Measurements from ENCODE around the gene PCDHA9. TPM values are rescaled to one million over a fixed set of nuclear protein-coding genes. Genes with fewer than 3 reads are reported as not detected.

PCDHA9 gene
- total RNA-seq, 1 experiment from 2014 or later: 0.22 TPM

DNA sequence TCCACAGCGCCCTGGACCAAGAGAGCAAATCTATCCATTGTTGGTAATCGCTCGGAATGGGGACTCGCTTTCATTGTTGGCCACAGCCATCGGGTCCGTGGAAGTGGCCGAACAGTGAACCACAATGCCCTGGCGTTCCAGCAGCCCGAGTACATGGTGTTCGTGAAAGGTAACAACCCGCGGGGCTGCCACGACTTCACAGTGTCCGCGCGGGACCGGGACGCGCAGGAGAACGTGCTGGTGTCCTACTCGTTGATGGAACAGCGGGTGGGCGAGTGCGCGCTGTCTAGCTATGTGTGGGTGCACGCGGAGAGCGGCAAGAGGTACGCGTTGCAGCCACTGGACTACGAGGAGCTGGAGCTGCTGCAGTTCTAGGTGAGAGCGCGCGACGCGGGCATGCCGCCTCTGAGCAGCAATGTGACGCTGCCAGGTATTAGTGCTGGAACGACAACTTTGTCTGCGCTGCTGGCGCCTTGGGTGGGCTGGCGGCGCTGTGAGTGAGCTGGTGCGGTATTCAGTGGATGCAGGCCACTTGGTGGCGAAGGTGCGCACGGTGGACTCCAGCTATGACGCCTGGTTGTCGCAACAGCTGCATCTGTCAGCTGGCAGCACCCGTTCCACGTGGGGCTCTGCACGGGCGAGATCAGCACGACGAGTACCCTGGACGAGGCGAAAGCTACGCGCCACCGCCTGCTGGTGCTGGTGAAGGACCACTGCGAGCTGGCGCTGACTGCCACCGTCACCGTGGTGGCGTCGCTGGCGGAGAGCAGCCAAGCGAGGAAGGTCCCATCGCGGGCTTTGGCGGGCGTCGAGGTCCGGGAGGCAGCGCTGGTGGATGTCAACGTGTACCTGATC, 14.5 kb downstream of the PCDHA9 start:
- no TSS peak for BruUV-seq (replicated peaks)
- Histone ChIP-seq H4K20me1 (ENCODE audit: low read length) (no peaks in the 10 kb centered on the region), H3K9me2 (replicated peaks; ENCODE audit: low read length) (no peaks in the 10 kb centered on the region), H3K4me3 (ENCODE audit: low read length) (no peak overlapping the region), H2AFZ (ENCODE audit: low read length) (no peak overlapping the region), H3K27me3 (ENCODE audit: low read length) (no peaks in the 10 kb centered on the region), H3K36me3 (ENCODE audit: low read depth, low read length) (no peaks in the 10 kb centered on the region), H3K9me3 (ENCODE audit: low read length) (no peaks in the 10 kb centered on the region), H3F3A (ENCODE audit: low read length, unreplicated experiment) (no peaks in the 10 kb centered on the region), H3K4me2 (ENCODE audit: low read length) (no peak overlapping the region), H3K27ac (ENCODE audit: low read length) (no peak overlapping the region), H3K4me1 (ENCODE audit: insufficient read depth, low read length) (no peaks in the 10 kb centered on the region), H3K9ac (ENCODE audit: low read length) (no peak overlapping the region), H3K79me2 (ENCODE audit: low read length) (no peaks in the 10 kb centered on the region)
- ChIA-PET CTCF (no interaction called here), POLR2A (ENCODE audit: unreplicated experiment) (no interaction called here)
- intact Hi-C loops (cut with micrococcal nuclease): no loop called here
- no peak for ATAC-seq
- DNase-seq: no peak
- no peak for TF ChIP-seq EZH2phosphoT487 (IDR thresholded peaks at IDR 0.05; ENCODE audit: borderline replicate concordance, low read length)
- TF ChIP-seq CTCF (conservative IDR thresholded peaks at IDR 0.05; ENCODE audit: low read depth, low read length): no peak
- TF ChIP-seq EZH2 (IDR thresholded peaks at IDR 0.05; ENCODE audit: low read length, unreplicated experiment): no peak

DNA sequence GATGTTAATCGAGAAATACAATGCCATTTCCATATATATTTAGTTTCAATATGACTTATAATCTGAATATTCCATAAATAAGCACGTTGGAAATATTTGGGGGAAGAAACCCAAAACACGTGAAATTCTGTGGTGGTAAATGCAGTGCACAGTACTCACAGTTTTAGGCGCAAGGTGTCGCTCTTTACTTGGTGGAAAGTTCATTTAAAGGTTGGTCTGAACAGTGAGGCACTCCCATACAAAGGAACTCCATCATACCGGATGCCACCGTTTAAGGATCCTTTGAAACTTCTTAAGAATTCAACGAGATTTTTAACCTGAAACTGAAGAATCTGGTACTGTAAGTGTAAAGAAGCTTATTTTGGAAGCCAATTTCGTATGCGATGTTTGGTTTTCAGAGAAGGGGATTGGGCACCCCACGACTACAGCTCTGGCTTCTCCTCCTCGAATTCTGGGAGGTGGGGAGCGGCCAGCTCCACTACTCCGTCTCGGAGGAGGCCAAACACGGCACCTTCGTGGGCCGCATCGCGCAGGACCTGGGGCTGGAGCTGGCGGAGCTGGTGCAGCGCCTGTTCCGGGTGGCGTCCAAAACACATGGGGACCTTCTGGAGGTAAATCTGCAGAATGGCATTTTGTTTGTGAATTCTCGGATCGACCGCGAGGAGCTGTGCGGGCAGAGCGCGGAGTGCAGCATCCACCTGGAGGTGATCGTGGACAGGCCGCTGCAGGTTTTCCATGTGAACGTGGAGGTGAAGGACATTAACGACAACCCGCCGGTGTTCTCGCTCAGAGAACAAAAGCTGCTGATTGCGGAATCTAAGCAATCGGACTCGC, 20.8 kb downstream of the PCDHA9 start, which contains the start of gene PCDHA11:
Gene PCDHA11 (plus strand): TSS at position 237 of the 834 bp plus-strand sequence. CDS start 147 bp downstream, at position 384.
- ATAC-seq (no peak), DNase-seq (no peak)
- H3K79me2 ChIP-seq (ENCODE audit: low read length): no peaks in the 10 kb centered on the region
- ChIA-PET POLR2A (ENCODE audit: unreplicated experiment) (no interaction called here), CTCF (no interaction called here)
- no peak within 1 kb of the TSS for H3K27ac ChIP-seq (ENCODE audit: low read length)
- TF ChIP-seq EZH2phosphoT487 (IDR thresholded peaks at IDR 0.05; ENCODE audit: borderline replicate concordance, low read length): no peak
- TF ChIP-seq CTCF (conservative IDR thresholded peaks at IDR 0.05; ENCODE audit: low read depth, low read length): 0 out of 2 replicates have a peak, but pooled peaks have one; percentile 25
- no peak for TF ChIP-seq EZH2 (IDR thresholded peaks at IDR 0.05; ENCODE audit: low read length, unreplicated experiment)
- H3K9ac ChIP-seq (ENCODE audit: low read length): no peak within 1 kb of the TSS
- H4K20me1 ChIP-seq (ENCODE audit: low read length): no peaks in the 10 kb centered on the region
- H3K4me3 ChIP-seq (ENCODE audit: low read length): no peak within 1 kb of the TSS
- intact Hi-C loops (cut with micrococcal nuclease): no loop called here
- no TSS peak for BruUV-seq (replicated peaks)
- no peaks in the 10 kb centered on the region for H3K9me3 ChIP-seq (ENCODE audit: low read length)
- H3K4me1 ChIP-seq (ENCODE audit: insufficient read depth, low read length): peaks cover 4% of the 10 kb centered on the region; the same call in 1 of the 2 replicates
- H3K36me3 ChIP-seq (ENCODE audit: low read depth, low read length): no peaks in the 10 kb centered on the region; the same call in 1 of the 2 replicates
- no peak within 1 kb of the TSS for H3K4me2 ChIP-seq (ENCODE audit: low read length)
- H3K27me3 ChIP-seq (ENCODE audit: low read length): no peaks in the 10 kb centered on the region
- no peaks in the 10 kb centered on the region for H3F3A ChIP-seq (ENCODE audit: low read length, unreplicated experiment)
- no peaks in the 10 kb centered on the region for H3K9me2 ChIP-seq (replicated peaks; ENCODE audit: low read length)
- no peak within 1 kb of the TSS for H2AFZ ChIP-seq (ENCODE audit: low read length)
